22Rv1 (cell line): ENCODE measurements around the gene PCDH17.

Experiments used
- H3K27ac ChIP-seq: fragments of 450-650 bp; 2 replicates; pipeline ENCODE4 v1.5.1; 2017
- CTCF ChIP-seq: fragments of 450-650 bp; IDR thresholded peaks from 2 replicates; pipeline ENCODE4 v1.5.1; 2017; ENCODE audit warnings: mild to moderate bottlenecking
- ZFX ChIP-seq: fragments of 450-650 bp; IDR thresholded peaks from 2 replicates; pipeline ENCODE4 v1.6.1; 2017; ENCODE audit warnings: antibody characterized with exemption, borderline replicate concordance

The PCDH17 gene

GRCh38 chr13:57637515-57637914 lies 6.0 kb downstream of the PCDH17 start:
- TF ChIP-seq ZFX (no peak), CTCF (no peak)
- no peak overlapping the region for H3K27ac ChIP-seq

GRCh38 chr13:57638186-57638890 lies 6.8 kb downstream of the PCDH17 start:
- TF ChIP-seq CTCF (no peak), ZFX (no peak)
- H3K27ac ChIP-seq: no peak overlapping the region

GRCh38 chr13:57640607-57641006 lies 9.1 kb downstream of the PCDH17 start:
- no peak overlapping the region for H3K27ac ChIP-seq
- TF ChIP-seq CTCF (no peak), ZFX (no peak)

- no peak overlapping the region for H3K27ac ChIP-seq
- TF ChIP-seq ZFX (no peak), CTCF (no peak)
Measured at GRCh38 chr13:57641051-57641450, 9.5 kb downstream of the PCDH17 start.

GRCh38 chr13:57644106-57644505 lies 12.6 kb downstream of the PCDH17 start:
- no peak for TF ChIP-seq CTCF
- TF ChIP-seq ZFX: no peak
- no peak overlapping the region for H3K27ac ChIP-seq

GRCh38 chr13:57653229-57653989 lies 21.9 kb downstream of the PCDH17 start:
- no peak overlapping the region for H3K27ac ChIP-seq

More at GRCh38 chr13:57653229-57653989, 21.9 kb downstream of the PCDH17 start:
- TF ChIP-seq CTCF: no peak
- TF ChIP-seq ZFX: no peak
